OCI-M2 (cell line): Measurements from ENCODE around the gene RNF224.

ENCODE experiments used
- DNase-seq: peaks from one replicate; lab custom pipeline; 2025; ENCODE audit not compliant: unreplicated experiment; lab: John Stamatoyannopoulos, UW

RNF224 gene

GRCh38 chr9:137227054-137227852, at the start of gene RNF224:
RNF224 (plus strand) TSS chr9:137227502; CDS start chr9:137228336, 834 bp downstream.
- DNase-seq: peak; percentile 22

GRCh38 chr9:137178201-137178938, 48.9 kb upstream of the RNF224 start:
- DNase-seq: no peak

- no peak for DNase-seq
Observed at GRCh38 chr9:137178939-137179630, 48.2 kb upstream of the RNF224 start.

GRCh38 chr9:137179761-137180160, 47.5 kb upstream of the RNF224 start:
- DNase-seq: no peak

GRCh38 chr9:137180491-137180890, 46.8 kb upstream of the RNF224 start:
- no peak for DNase-seq

GRCh38 chr9:137181680-137182079, 45.6 kb upstream of the RNF224 start:
- no peak for DNase-seq

GRCh38 chr9:137182836-137183235, 44.5 kb upstream of the RNF224 start:
- DNase-seq: no peak

- DNase-seq: no peak
Observed at GRCh38 chr9:137183980-137184595, 43.2 kb upstream of the RNF224 start.

GRCh38 chr9:137184881-137185660, 42.2 kb upstream of the RNF224 start:
- DNase-seq: no peak

- no peak for DNase-seq
Observed at GRCh38 chr9:137185921-137186320, 41.4 kb upstream of the RNF224 start.

- no peak for DNase-seq
Observed at GRCh38 chr9:137186385-137186784, 40.9 kb upstream of the RNF224 start.

GRCh38 chr9:137187386-137187785, 39.9 kb upstream of the RNF224 start:
- DNase-seq: no peak

- DNase-seq: no peak
Observed at GRCh38 chr9:137188086-137188489, 39.2 kb upstream of the RNF224 start.

- DNase-seq: peak; percentile 39
Observed at GRCh38 chr9:137188490-137189296, 38.6 kb upstream of the RNF224 start, which contains the start of the genes ANAPC2 and SSNA1. ANAPC2 (minus strand) TSS chr9:137188560; CDS start chr9:137188532, 28 bp downstream. SSNA1 (plus strand) TSS chr9:137188676; CDS start chr9:137188727, 51 bp downstream.

- DNase-seq: no peak
Observed at GRCh38 chr9:137189297-137190295, 37.7 kb upstream of the RNF224 start.

GRCh38 chr9:137190315-137190856, 36.9 kb upstream of the RNF224 start:
- no peak for DNase-seq

GRCh38 chr9:137191245-137191644, 36.1 kb upstream of the RNF224 start:
- no peak for DNase-seq
